Stimulated activated naive B cell treated with anti-CD40 and anti-IgM and Interleukin-4, amounts not matched to agents 10 μg/mL and 1 μg/mL and 100 μg/mL, for 72 hours (primary cell): ENCODE measurements around the gene OGA.
A peak's percentile ranks its signal among the peaks of the same experiment; 100 is the strongest.
"Not testable (repeated sequence)": the region's sequence is repeated elsewhere in the genome, so short reads cannot be mapped to it uniquely, and the experiment has no call there.

ENCODE experiments used
- ATAC-seq, 2 donors: fragments of 150-1000 bp; cut with Tn5 transposase; replicated peaks; 2 replicates each; pipeline ENCODE4 v1.10.0; 2021; ENCODE audit warnings: moderate library complexity in 1 of 2
- DNase-seq: peaks from one replicate; pipeline ENCODE4 v3.0.0; 2021
- H3K27ac Mint-ChIP-seq: one replicate; pipeline ENCODE4 v1.8.0; 2022; ENCODE audit warnings: mild to moderate bottlenecking, mixed read lengths
- H3K27me3 Mint-ChIP-seq, 2 donors: one replicate each; pipeline ENCODE4 v1.8.0; 2022; ENCODE audit warnings: mixed read lengths in 2 of 2
- H3K36me3 Mint-ChIP-seq, 2 donors: one replicate each; pipeline ENCODE4 v1.8.0; 2022; ENCODE audit warnings: mixed read lengths in 2 of 2, mild to moderate bottlenecking in 1 of 2
- H3K4me1 Mint-ChIP-seq, 2 donors: one replicate each; pipeline ENCODE4 v1.8.0; 2022; ENCODE audit warnings: mixed read lengths in 2 of 2, mild to moderate bottlenecking in 1 of 2
- H3K4me3 Mint-ChIP-seq, 2 donors: one replicate each; pipeline ENCODE4 v1.8.0; 2022; ENCODE audit warnings: mild to moderate bottlenecking in 2 of 2, mixed read lengths in 2 of 2, moderate library complexity in 1 of 2
- H3K9me3 Mint-ChIP-seq, 2 donors: one replicate each; pipeline ENCODE4 v1.8.0; 2022; ENCODE audit warnings: mixed read lengths in 2 of 2, mild to moderate bottlenecking in 1 of 2

The OGA gene

DNA sequence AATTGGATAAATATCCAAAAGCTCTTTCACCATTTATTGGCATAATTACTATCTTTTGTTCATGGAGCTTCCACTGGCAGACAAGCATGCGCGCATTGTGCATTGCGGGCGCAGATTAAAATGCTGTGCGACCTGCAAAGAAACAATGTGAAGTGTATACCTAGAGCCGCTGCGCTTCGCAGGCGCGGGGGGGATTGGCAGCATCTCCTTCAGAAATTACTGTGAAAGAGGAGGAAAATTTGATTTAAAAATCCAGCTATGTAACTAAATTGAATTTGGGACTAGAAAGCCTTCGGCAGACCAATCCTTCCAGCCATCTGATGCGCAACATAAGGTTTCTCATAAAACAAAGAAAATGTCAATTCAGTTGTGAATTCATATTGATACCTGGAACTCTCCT, 24.7 kb downstream of the OGA start:
- Mint-ChIP-seq H3K27me3 (no peaks in the 10 kb centered on the region), H3K36me3 (peaks cover 22 to 31% of the 10 kb centered on the region in 2 donors), H3K4me3 (no peak overlapping the region), H3K9me3 (no peaks in the 10 kb centered on the region), H3K27ac (no peak overlapping the region), H3K4me1 (peaks cover 2 to 15% of the 10 kb centered on the region in 2 donors)
- ATAC-seq (no peak), DNase-seq (no peak)

GRCh38 chr10:101789686-101790085, 28.6 kb downstream of the OGA start:
- Mint-ChIP-seq H3K4me1 (peaks cover 4 to 26% of the 10 kb centered on the region in 2 donors), H3K27ac (no peak overlapping the region), H3K4me3 (no peak overlapping the region), H3K9me3 (no peaks in the 10 kb centered on the region), H3K27me3 (no peaks in the 10 kb centered on the region), H3K36me3 (peaks cover 18 to 29% of the 10 kb centered on the region in 2 donors)
- ATAC-seq (no peak), DNase-seq (no peak)

DNA sequence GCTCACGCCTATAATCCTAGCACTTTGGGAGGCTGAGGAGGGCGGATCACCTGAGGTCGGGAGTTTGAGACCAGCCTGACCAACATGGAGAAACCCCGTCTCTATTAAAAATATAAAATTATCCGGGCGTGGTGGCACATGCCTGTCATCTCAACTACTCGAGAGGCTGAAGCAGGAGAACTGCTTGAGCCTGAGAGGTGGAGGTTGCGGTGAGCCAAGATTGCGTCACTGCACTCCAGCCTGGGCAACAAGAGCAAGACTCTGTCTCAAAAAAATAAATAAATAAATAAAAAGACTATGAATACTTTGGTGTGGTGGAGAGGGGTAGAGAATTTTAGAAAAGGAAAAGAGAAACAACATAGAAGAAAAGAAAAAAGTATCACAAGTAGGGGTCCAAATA, 29.0 kb downstream of the OGA start:
- H3K4me1 Mint-ChIP-seq, result peaks cover 6 to 24% of the 10 kb centered on the region in 2 donors
- not testable (repeated sequence) for DNase-seq, H3K4me3 Mint-ChIP-seq, H3K27me3 Mint-ChIP-seq, ATAC-seq, H3K9me3 Mint-ChIP-seq
- peaks cover 18 to 33% of the 10 kb centered on the region in 2 donors for H3K36me3 Mint-ChIP-seq
- H3K27ac Mint-ChIP-seq, result peak overlapping the region; percentile 5

DNA sequence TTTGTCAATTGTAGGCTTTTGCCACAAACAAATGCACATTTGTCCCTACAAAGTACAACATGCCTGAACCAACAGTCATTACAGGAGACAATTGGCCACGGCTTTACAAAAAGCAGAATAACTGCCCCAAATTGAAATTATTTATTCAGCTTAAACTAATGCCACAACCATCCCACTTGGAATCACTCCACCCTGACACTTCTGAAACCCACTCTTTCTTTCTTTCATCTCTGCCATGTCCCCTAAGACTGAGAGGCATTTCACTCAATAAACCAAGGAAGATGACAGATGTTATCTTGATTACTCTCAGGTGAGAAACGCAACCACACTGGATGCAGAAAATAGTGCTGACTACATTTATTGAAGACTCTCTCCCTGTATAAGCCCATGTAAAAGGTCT, 32.4 kb downstream of the OGA start:
- Mint-ChIP-seq H3K27ac (peak overlapping the region; percentile 10), H3K27me3 (no peaks in the 10 kb centered on the region), H3K9me3 (no peaks in the 10 kb centered on the region), H3K36me3 (peaks cover 27 to 45% of the 10 kb centered on the region in 2 donors), H3K4me1 (peaks cover 31 to 56% of the 10 kb centered on the region in 2 donors), H3K4me3 (no peak overlapping the region)
- DNase-seq (no peak), ATAC-seq (no peak)

GRCh38 chr10:101784558-101784957, 33.7 kb downstream of the OGA start:
- peaks cover 30 to 45% of the 10 kb centered on the region in 2 donors for H3K36me3 Mint-ChIP-seq
- no peak for DNase-seq
- H3K4me1 Mint-ChIP-seq, result peaks cover 40 to 67% of the 10 kb centered on the region in 2 donors
- H3K27me3 Mint-ChIP-seq, result no peaks in the 10 kb centered on the region
- H3K27ac Mint-ChIP-seq, result no peak overlapping the region
- no peaks in the 10 kb centered on the region for H3K9me3 Mint-ChIP-seq
- no peak for ATAC-seq
- H3K4me3 Mint-ChIP-seq, result peak overlapping the region in 1 of 2 donors; percentile 100

GRCh38 chr10:101783736-101784118, 34.5 kb downstream of the OGA start:
- peaks cover 5 to 6% of the 10 kb centered on the region in 2 donors for H3K27me3 Mint-ChIP-seq
- H3K4me3 Mint-ChIP-seq, result peak overlapping the region; percentile 91 to 100
- DNase-seq (no peak), ATAC-seq (no peak)
- H3K9me3 Mint-ChIP-seq, result no peaks in the 10 kb centered on the region
- peaks cover 35 to 50% of the 10 kb centered on the region in 2 donors for H3K36me3 Mint-ChIP-seq
- peak overlapping the region; percentile 99 for H3K27ac Mint-ChIP-seq
- H3K4me1 Mint-ChIP-seq, result peaks cover 47 to 76% of the 10 kb centered on the region in 2 donors

DNA sequence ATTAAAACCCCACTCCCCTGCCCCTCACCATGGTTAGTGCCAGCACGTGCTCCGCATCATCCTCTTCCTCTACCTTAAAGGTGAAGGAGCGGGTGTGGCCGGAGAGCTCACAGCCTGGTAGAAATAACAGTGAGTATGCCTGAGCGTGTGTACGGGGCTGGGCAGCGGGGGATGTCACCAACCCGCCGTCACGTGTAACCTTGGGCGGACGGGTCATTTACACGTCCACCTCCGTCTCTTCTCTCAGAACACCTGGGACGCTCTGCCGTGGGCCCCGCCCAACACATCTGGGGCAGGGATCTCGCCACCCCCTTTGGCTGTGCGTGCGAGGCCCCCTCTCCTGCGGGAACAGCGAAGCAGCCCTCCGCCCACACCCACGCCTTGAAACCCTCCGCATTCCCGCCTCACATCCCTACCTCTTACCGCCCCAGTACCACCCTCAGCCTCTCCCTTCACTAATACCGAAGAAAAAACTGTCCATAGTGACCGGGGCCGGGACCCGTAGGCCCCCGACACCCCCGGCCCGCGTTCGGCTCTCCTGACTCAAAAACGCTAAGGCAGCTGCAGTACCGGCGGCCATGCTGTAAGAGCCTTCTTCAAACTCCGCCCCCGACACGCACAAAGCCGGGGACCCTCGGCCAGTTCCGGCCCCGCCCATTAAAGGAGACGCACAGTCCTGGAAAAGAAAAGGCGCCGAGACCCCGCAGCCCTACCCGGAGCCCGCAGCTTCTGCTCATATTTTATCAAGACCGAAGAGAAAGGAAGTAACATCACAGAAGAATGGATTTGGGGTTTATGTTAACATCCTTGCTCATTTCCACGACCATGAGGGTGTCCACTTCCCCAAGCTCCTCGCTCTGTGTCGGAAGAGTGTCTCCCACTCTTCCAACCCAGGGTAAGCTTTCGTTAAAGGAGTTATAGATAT, 35.2 kb downstream of the OGA start, which contains the start of gene NPM3:
Gene NPM3, minus strand, starts transcription at position 636 of the 925 bp plus-strand sequence. Its CDS starts 56 bp downstream, at position 580.
- Mint-ChIP-seq H3K4me3 (peak within 1 kb of the TSS; percentile 91 to 100), H3K4me1 (peaks cover 48 to 82% of the 10 kb centered on the region in 2 donors), H3K9me3 (no peaks in the 10 kb centered on the region), H3K36me3 (peaks cover 35 to 52% of the 10 kb centered on the region in 2 donors), H3K27me3 (peaks cover 10 to 11% of the 10 kb centered on the region in 2 donors), H3K27ac (peak within 1 kb of the TSS; percentile 99)
- peak; percentile 78 to 83 for ATAC-seq
- peak; percentile 77 for DNase-seq

GRCh38 chr10:101781984-101782810, 36.0 kb downstream of the OGA start:
- ATAC-seq, result no peak
- no peak for DNase-seq
- H3K27ac Mint-ChIP-seq, result peak overlapping the region; percentile 99
- H3K27me3 Mint-ChIP-seq, result peaks cover 19% of the 10 kb centered on the region in 2 donors
- H3K4me3 Mint-ChIP-seq, result peak overlapping the region; percentile 91 to 100
- H3K36me3 Mint-ChIP-seq, result peaks cover 33 to 55% of the 10 kb centered on the region in 2 donors
- H3K9me3 Mint-ChIP-seq, result no peaks in the 10 kb centered on the region
- H3K4me1 Mint-ChIP-seq, result peaks cover 48 to 81% of the 10 kb centered on the region in 2 donors

DNA sequence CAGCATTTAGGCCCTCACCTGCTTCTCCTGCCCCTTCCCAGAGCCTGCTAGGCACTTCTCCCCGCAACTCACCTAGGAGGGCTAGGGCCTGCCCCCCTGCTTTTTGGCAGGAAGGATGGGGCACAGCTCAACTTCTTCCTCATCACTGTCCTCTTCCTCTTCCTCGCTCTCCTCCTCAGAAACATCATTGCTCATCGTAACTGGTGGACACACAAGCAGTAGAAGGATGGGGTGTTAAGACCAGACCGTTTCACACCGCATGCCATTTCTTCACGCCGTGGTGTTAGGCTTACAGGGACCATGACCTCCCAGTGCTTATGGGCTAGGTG, 36.6 kb downstream of the OGA start:
- H3K27ac Mint-ChIP-seq, result peak overlapping the region; percentile 84
- DNase-seq, result no peak

GRCh38 chr10:101780818-101781654, 37.2 kb downstream of the OGA start:
- Mint-ChIP-seq H3K27ac (no peak overlapping the region), H3K27me3 (peaks cover 26 to 28% of the 10 kb centered on the region in 2 donors), H3K4me1 (peaks cover 53 to 86% of the 10 kb centered on the region in 2 donors), H3K9me3 (no peaks in the 10 kb centered on the region), H3K36me3 (peaks cover 31 to 51% of the 10 kb centered on the region in 2 donors), H3K4me3 (peak overlapping the region; percentile 56 to 91)
- DNase-seq (peak; percentile 61), ATAC-seq (peak; percentile 52 to 62)

More for the DNA sequence above, 36.6 kb downstream of the OGA start:
- peaks cover 52 to 85% of the 10 kb centered on the region in 2 donors for H3K4me1 Mint-ChIP-seq
- peaks cover 33 to 53% of the 10 kb centered on the region in 2 donors for H3K36me3 Mint-ChIP-seq
- H3K27me3 Mint-ChIP-seq, result peaks cover 25% of the 10 kb centered on the region in 2 donors
- no peak for ATAC-seq
- H3K9me3 Mint-ChIP-seq, result no peaks in the 10 kb centered on the region
- H3K4me3 Mint-ChIP-seq, result peak overlapping the region; percentile 91 to 100

GRCh38 chr10:101780187-101780817, 37.9 kb downstream of the OGA start:
- H3K4me1 Mint-ChIP-seq, result peaks cover 51 to 80% of the 10 kb centered on the region in 2 donors

DNA sequence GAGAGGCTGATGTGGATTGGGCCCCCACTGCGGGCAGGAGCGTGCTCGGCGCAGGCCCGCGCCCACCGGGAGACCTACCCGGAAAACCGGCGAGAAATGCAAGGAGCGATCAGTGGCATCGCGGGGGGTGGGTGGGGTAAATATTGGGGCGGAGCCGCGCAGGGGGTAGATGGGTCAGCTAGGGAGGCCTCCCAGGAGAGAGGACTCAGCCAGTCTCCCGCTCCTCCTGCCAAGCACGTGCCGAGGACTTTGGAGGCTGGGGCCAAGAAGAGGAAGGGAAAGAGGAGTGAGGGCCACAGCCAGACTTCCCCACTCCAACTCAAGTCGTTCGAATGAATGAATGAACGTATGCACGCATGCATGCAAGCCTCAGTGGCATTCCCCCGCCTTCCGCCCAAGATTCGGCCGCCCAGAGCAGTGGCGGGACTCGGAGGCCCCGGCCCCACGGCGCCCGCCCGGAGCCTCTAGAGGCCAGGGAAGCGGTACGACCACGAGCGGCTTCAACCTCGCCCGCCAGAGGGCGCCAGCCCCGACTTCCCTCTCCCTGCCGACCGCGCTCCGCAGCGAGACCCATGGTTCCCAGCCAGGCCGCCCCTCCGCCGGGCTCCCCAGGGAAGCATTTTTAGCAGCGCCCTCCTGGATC, 38.6 kb downstream of the OGA start:
- peaks cover 57 to 80% of the 10 kb centered on the region in 2 donors for H3K4me1 Mint-ChIP-seq
- DNase-seq, result peak; percentile 72
- peak overlapping the region; percentile 75 to 86 for H3K4me3 Mint-ChIP-seq
- H3K36me3 Mint-ChIP-seq, result peaks cover 26 to 42% of the 10 kb centered on the region in 2 donors
- H3K27me3 Mint-ChIP-seq, result peaks cover 31 to 36% of the 10 kb centered on the region in 2 donors
- peak overlapping the region; percentile 47 for H3K27ac Mint-ChIP-seq
- peak; percentile 59 to 66 for ATAC-seq
- no peaks in the 10 kb centered on the region for H3K9me3 Mint-ChIP-seq

More at GRCh38 chr10:101780187-101780817, 37.9 kb downstream of the OGA start:
- no peak for ATAC-seq
- Mint-ChIP-seq H3K36me3 (peaks cover 27 to 47% of the 10 kb centered on the region in 2 donors), H3K27ac (peak overlapping the region; percentile 47), H3K4me3 (peak overlapping the region; percentile 75 to 86), H3K9me3 (no peaks in the 10 kb centered on the region), H3K27me3 (peaks cover 26 to 30% of the 10 kb centered on the region in 2 donors)
- no peak for DNase-seq
